Endothelial cell of umbilical vein (primary cell): Measurements from ENCODE around the gene EIF2D. TPM values are rescaled to one million over a fixed set of nuclear protein-coding genes. Genes with fewer than 3 reads are reported as not detected.

ENCODE experiments used
- BruUV-seq: library from RNA; stranded (reverse); fragments of 400-500 nt; replicated peaks from 2 replicates; lab custom pipeline; 2021; lab: Mats Ljungman, UMichigan
- CTCF ChIA-PET: fragments of 300-600, 350-600 bp; sonication (Branson Sonifier 250); formaldehyde crosslinking; loops from one replicate; lab custom pipeline; 2021; ENCODE audit warnings: antibody characterized with exemption, inconsistent platforms; lab: Charles Lee
- POLR2A ChIA-PET: fragments of 300-600, 350-600 bp; sonication (Branson Sonifier 250); formaldehyde crosslinking; loops from one replicate; lab custom pipeline; 2021; ENCODE audit warnings: antibody characterized with exemption, inconsistent platforms; lab: Charles Lee
- DNase-seq: peaks from one replicate; pipeline ENCODE4 v3.0.0-alpha.2; 2011; ENCODE audit warnings: low read depth, low spot score
- FAIRE-seq: peaks from 2 replicates; lab custom pipeline; 2011; peaks lifted over from hg19 to GRCh38; lab: Jason Lieb, UNC
- H2AFZ ChIP-seq: 2 replicates; pipeline ENCODE4 v1.6.0; 2012; ENCODE audit warnings: low read depth, low read length, control low read depth, inconsistent platforms
- H3K27ac ChIP-seq: 2 replicates; pipeline ENCODE4 v1.5.1; 2011; ENCODE audit warnings: low read depth, mild to moderate bottlenecking, control low read depth, low read length, moderate library complexity; ENCODE audit not compliant: insufficient read depth
- H3K27me3 ChIP-seq, 2 experiments: 2 replicates each; pipeline versions ENCODE4 v1.6.0 to v1.6.1; 2011; ENCODE audit warnings: low read length in 2 of 2, mixed read lengths in 1 of 2; ENCODE audit not compliant: control insufficient read depth in 2 of 2, insufficient read depth in 2 of 2
- H3K36me3 ChIP-seq, 2 experiments: 2 replicates in 1 of 2; 3 replicates in 1 of 2; pipeline ENCODE4 v1.5.1; 2011; ENCODE audit warnings: low read length in 2 of 2, mild to moderate bottlenecking in 1 of 2, moderate library complexity in 1 of 2; ENCODE audit not compliant: control insufficient read depth in 2 of 2, insufficient read depth in 2 of 2; ENCODE audit errors: extremely low read depth in 1 of 2
- H3K4me1 ChIP-seq: 3 replicates; pipeline ENCODE4 v1.5.1; 2011; ENCODE audit warnings: mild to moderate bottlenecking, low read length; ENCODE audit not compliant: control insufficient read depth, insufficient read depth; ENCODE audit errors: extremely low read depth
- H3K4me2 ChIP-seq: 2 replicates; pipeline ENCODE4 v1.6.1; 2011; ENCODE audit warnings: low read length, control low read depth, mixed read lengths; ENCODE audit not compliant: insufficient read depth
- H3K4me3 ChIP-seq, 3 experiments: fragments of 200-600 bp in 1 of 3; sonication (generic), shearing (Covaris generic) in 1 of 3; replicated peaks in 1 of 3; 2 replicates each; pipeline ENCODE4 v1.5.1; 2011 to 2016; ENCODE audit warnings: control low read depth in 3 of 3, low read length in 3 of 3, mild to moderate bottlenecking in 2 of 3, inconsistent platforms in 1 of 3, low read depth in 1 of 3, moderate library complexity in 1 of 3; ENCODE audit not compliant: insufficient read depth in 1 of 3
- H3K79me2 ChIP-seq: 2 replicates; pipeline ENCODE4 v1.6.0; 2012; ENCODE audit warnings: low read length, inconsistent platforms; ENCODE audit not compliant: control insufficient read depth, insufficient read depth
- H3K9ac ChIP-seq: replicated peaks from 2 replicates; pipeline ENCODE3; 2011; ENCODE audit warnings: low read length, control low read depth; ENCODE audit not compliant: insufficient read depth; ENCODE audit errors: extremely low read depth
- H3K9me1 ChIP-seq: replicated peaks from 3 replicates; pipeline ENCODE4 v1.6.0; 2011; ENCODE audit warnings: mild to moderate bottlenecking, low read length; ENCODE audit not compliant: control insufficient read depth, insufficient read depth; ENCODE audit errors: extremely low read depth
- H3K9me3 ChIP-seq: replicated peaks from 2 replicates; pipeline ENCODE4 v1.5.1; 2012; ENCODE audit warnings: low read length, inconsistent platforms; ENCODE audit not compliant: control insufficient read depth, insufficient read depth
- H4K20me1 ChIP-seq: replicated peaks from 2 replicates; pipeline ENCODE3; 2011; ENCODE audit warnings: mild to moderate bottlenecking, low read length; ENCODE audit not compliant: control insufficient read depth, insufficient read depth; ENCODE audit errors: extremely low read depth
- CTCF ChIP-seq, 2 donors: IDR thresholded peaks; 1 replicate in 1 of 2; 2 replicates in 1 of 2; pipeline ENCODE4 v1.5.1; 2011; ENCODE audit warnings: low read length in 2 of 2, mild to moderate bottlenecking in 2 of 2, moderate library complexity in 2 of 2, control low read depth in 1 of 2, inconsistent platforms in 1 of 2, low read depth in 1 of 2; ENCODE audit not compliant: insufficient read depth in 1 of 2; ENCODE audit errors: extremely low read depth in 1 of 2
- JUN ChIP-seq: IDR thresholded peaks from 2 replicates; pipeline ENCODE4 v1.6.1; 2011; ENCODE audit warnings: borderline replicate concordance, low read depth; ENCODE audit not compliant: insufficient read length, insufficient read depth
- dilution Hi-C: fragments of 300-500 bp; cut with MboI; formaldehyde crosslinking; loops from one replicate; pipeline ENCODE4 v1.15.0; 2019; ENCODE audit warnings: low sequenced_read_pairs; ENCODE audit not compliant: extremely low pct_ligation_motif_present
- intact Hi-C: fragments of 100-400 bp; cut with micrococcal nuclease; formaldehyde crosslinking; loops from one replicate; pipeline ENCODE4 v1.10.0; 2022
- polyA plus RNA-seq, 4 experiments: library from polyadenylated mRNA; depleted of rRNA in 3 of 4; stranded (reverse) in 3 of 4; unstranded in 1 of 4; fragments of >200 nt; gene quantifications; 2 replicates each; pipeline versions ENCODE4 v1.2.1 to v1.2.3, GENCODE V29; 2011 to 2012; ENCODE audit warnings: missing spikeins in 1 of 4
- total RNA-seq: library from RNA; stranded (reverse); gene quantifications from 2 replicates; pipeline ENCODE4 v1.2.3, GENCODE V29; 2021

Gene EIF2D
- total and polyA plus RNA-seq, 2 donors (not counting 3 experiments of a cell fraction or from before 2014, with no cell fraction given) = 48.0 to 54.1 TPM

- no peak for TF ChIP-seq JUN
- TF ChIP-seq CTCF (IDR thresholded peaks at IDR 0.05; ENCODE audit: extremely low read depth in 1 of 2, insufficient read depth in 1 of 2, low read depth in 1 of 2, low read length in 2 of 2) = peak; percentile 87 to 88
- Histone ChIP-seq H2AFZ (no peak overlapping the region), H3K4me2 (no peak overlapping the region), H3K4me3 (no peak overlapping the region), H3K27me3 (peaks cover 0 to 1% of the 10 kb centered on the region in 2 experiments), H3K9ac (no peak overlapping the region), H3K9me1 (no peaks in the 10 kb centered on the region), H3K4me1 (no peaks in the 10 kb centered on the region), H4K20me1 (no peaks in the 10 kb centered on the region), H3K27ac (no peak overlapping the region), H3K9me3 (no peaks in the 10 kb centered on the region), H3K36me3 (no peaks in the 10 kb centered on the region), H3K79me2 (no peaks in the 10 kb centered on the region)
- ChIA-PET CTCF (interaction anchor here (0.7 to 16.8 kb wide), 34 partner anchors 9 to 123 kb away, joined by 3 to 427 read pairs (median 7); partner anchors contain the start of genes EIF2D, IKBKE and RASSF5), POLR2A (no interaction called here)
- dilution Hi-C loops (no loop called here), intact Hi-C loops (loop anchor here (1.0 kb wide), 5 partner anchors 27 to 105 kb away; no protein-coding TSS in a partner anchor)
- DNase-seq (peak; percentile 67), FAIRE-seq (peak; percentile 75)
- no TSS peak for BruUV-seq
These were observed 28.3 kb downstream of the EIF2D start for GRCh38 chr1:206583707-206584648.
